Progenitor cell of endocrine pancreas (in vitro differentiated cells): Measurements from ENCODE around the gene STK24. TPM values are rescaled to one million over a fixed set of nuclear protein-coding genes. Genes with fewer than 3 reads are reported as not detected.

ENCODE experiments used
- DNase-seq: peaks from one replicate; pipeline ENCODE4 v3.0.0; 2021; ENCODE audit warnings: low spot score; ENCODE audit not compliant: unreplicated experiment
- H3K27ac Mint-ChIP-seq: 2 replicates; pipeline ENCODE4 v1.8.0; 2021; ENCODE audit warnings: mild to moderate bottlenecking, moderate library complexity, mixed read lengths
- H3K27me3 Mint-ChIP-seq: 2 replicates; pipeline ENCODE4 v1.8.0; 2021; ENCODE audit warnings: mixed read lengths
- H3K36me3 Mint-ChIP-seq: 2 replicates; pipeline ENCODE4 v1.8.0; 2022; ENCODE audit warnings: mixed read lengths; ENCODE audit not compliant: insufficient read depth
- H3K4me1 Mint-ChIP-seq: 2 replicates; pipeline ENCODE4 v1.8.0; 2021; ENCODE audit warnings: low read depth, mixed read lengths
- H3K4me3 Mint-ChIP-seq: 2 replicates; pipeline ENCODE4 v1.8.0; 2021; ENCODE audit warnings: low read depth, mild to moderate bottlenecking, moderate library complexity, mixed read lengths
- H3K9me3 Mint-ChIP-seq: 2 replicates; pipeline ENCODE4 v1.8.0; 2021; ENCODE audit warnings: low read depth, mixed read lengths
- total RNA-seq: library from RNA; stranded (reverse); gene quantifications from 2 replicates; pipeline ENCODE4 v1.2.1, GENCODE V29; 2021
- TF ChIP-seq, protein P1 (sequence below): fragments of 200-600 bp; sonication (generic); IDR thresholded peaks from one replicate; pipeline ENCODE4 v1.5.0; 2021; ENCODE audit warnings: antibody characterized with exemption, mild to moderate bottlenecking; ENCODE audit not compliant: unreplicated experiment

The STK24 gene
- total RNA-seq, 1 donor from 2014 or later, result 113 TPM

- TF ChIP-seq, protein P1, sequence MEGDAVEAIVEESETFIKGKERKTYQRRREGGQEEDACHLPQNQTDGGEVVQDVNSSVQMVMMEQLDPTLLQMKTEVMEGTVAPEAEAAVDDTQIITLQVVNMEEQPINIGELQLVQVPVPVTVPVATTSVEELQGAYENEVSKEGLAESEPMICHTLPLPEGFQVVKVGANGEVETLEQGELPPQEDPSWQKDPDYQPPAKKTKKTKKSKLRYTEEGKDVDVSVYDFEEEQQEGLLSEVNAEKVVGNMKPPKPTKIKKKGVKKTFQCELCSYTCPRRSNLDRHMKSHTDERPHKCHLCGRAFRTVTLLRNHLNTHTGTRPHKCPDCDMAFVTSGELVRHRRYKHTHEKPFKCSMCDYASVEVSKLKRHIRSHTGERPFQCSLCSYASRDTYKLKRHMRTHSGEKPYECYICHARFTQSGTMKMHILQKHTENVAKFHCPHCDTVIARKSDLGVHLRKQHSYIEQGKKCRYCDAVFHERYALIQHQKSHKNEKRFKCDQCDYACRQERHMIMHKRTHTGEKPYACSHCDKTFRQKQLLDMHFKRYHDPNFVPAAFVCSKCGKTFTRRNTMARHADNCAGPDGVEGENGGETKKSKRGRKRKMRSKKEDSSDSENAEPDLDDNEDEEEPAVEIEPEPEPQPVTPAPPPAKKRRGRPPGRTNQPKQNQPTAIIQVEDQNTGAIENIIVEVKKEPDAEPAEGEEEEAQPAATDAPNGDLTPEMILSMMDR, result no peak
These were observed 133.0 kb downstream of the STK24 start for GRCh38 chr13:98443800-98444325.

GRCh38 chr13:98443329-98443728, 133.6 kb downstream of the STK24 start:
- Mint-ChIP-seq H3K9me3 (no peaks in the 10 kb centered on the region), H3K27me3 (no peaks in the 10 kb centered on the region), H3K27ac (peak overlapping the region; percentile 35), H3K4me3 (no peak overlapping the region), H3K4me1 (peaks cover 2% of the 10 kb centered on the region), H3K36me3 (peaks cover 25% of the 10 kb centered on the region)
- no peak for DNase-seq
- TF ChIP-seq, protein P1, result no peak

More at GRCh38 chr13:98443800-98444325, 133.0 kb downstream of the STK24 start:
- peak overlapping the region; percentile 84 for H3K27ac Mint-ChIP-seq
- DNase-seq, result no peak
- peaks cover 2% of the 10 kb centered on the region for H3K4me1 Mint-ChIP-seq
- peaks cover 27% of the 10 kb centered on the region for H3K36me3 Mint-ChIP-seq
- no peak overlapping the region for H3K4me3 Mint-ChIP-seq
- no peaks in the 10 kb centered on the region for H3K9me3 Mint-ChIP-seq
- no peaks in the 10 kb centered on the region for H3K27me3 Mint-ChIP-seq

DNA sequence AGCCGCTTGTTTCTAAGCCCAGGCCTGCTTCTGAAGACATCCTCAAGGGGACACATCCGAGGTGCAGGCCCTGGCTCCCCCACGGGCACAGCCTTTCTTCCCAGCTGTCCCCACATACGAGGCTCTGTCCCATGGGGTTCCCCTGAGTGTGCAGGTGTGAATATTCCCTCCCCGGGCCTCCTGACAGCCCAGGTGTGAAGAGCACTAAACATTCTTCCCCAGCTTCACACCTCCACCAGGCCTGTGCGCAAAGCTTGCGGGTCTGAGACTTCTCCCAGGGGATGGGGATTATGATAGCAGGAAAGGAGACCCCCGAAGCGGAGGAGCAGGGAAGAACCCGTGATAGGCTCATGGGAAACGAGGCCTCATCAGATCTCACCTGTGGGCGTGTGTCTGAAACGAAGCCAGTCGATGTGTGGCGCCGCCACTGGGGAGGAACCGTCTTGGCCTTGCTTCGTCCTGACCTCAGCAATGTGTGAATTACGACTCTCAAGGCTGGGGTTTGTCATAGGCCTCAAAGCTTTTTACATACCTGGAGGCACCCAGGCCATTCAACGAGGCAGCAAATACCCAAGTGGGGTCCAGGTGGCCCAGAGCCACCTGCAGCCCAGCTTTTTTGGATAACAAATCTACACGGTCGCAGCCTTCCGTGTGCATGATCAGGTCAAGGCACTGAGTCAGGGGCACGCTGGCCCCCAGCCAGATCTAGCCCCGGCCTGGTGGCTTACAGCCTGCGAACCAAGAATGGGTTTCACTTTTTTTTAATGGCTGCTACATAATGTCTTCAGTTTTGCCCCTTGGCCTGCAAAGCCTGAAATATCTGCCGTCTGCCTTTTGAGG, 134.3 kb downstream of the STK24 start:
- TF ChIP-seq, protein P1, result no peak
- Mint-ChIP-seq H3K9me3 (no peaks in the 10 kb centered on the region), H3K27me3 (no peaks in the 10 kb centered on the region), H3K4me1 (peaks cover 2% of the 10 kb centered on the region), H3K36me3 (peaks cover 18% of the 10 kb centered on the region), H3K27ac (no peak overlapping the region), H3K4me3 (no peak overlapping the region)
- DNase-seq, result no peak

DNA sequence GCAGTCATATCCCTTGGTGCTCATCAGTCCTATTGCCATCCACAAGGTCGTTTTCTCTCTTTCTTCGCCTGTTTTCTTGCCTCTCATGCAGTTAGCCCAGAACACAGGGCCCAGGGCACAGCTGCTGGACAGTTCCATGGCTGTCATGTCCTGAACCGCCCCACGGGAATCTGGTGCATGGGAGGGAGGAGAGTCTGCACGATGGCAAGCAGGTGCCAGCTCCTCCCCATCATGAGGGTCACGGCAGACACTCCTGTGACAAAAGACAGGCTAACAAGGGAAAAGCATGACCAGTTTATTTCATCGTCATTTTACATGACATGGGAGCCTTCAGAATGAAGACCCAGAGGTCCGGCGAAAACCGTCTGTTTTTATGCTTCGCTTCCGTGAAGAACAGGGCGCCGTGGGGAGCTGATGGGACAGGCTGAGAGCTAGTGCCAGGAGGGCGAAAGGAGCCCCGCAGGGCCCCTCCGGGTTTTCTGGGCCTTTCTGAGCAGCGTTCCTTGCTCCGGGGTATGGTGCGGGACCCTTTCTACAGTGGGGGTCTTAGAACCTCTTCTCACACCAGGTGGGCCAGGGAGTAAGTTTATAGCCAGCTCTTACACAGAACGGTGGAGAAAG, 135.7 kb downstream of the STK24 start:
- DNase-seq, result no peak
- Mint-ChIP-seq H3K27ac (peak overlapping the region; percentile 82), H3K27me3 (no peaks in the 10 kb centered on the region), H3K4me3 (no peak overlapping the region), H3K9me3 (no peaks in the 10 kb centered on the region), H3K4me1 (peaks cover 2% of the 10 kb centered on the region), H3K36me3 (peaks cover 23% of the 10 kb centered on the region)
- TF ChIP-seq, protein P1, result no peak

DNA sequence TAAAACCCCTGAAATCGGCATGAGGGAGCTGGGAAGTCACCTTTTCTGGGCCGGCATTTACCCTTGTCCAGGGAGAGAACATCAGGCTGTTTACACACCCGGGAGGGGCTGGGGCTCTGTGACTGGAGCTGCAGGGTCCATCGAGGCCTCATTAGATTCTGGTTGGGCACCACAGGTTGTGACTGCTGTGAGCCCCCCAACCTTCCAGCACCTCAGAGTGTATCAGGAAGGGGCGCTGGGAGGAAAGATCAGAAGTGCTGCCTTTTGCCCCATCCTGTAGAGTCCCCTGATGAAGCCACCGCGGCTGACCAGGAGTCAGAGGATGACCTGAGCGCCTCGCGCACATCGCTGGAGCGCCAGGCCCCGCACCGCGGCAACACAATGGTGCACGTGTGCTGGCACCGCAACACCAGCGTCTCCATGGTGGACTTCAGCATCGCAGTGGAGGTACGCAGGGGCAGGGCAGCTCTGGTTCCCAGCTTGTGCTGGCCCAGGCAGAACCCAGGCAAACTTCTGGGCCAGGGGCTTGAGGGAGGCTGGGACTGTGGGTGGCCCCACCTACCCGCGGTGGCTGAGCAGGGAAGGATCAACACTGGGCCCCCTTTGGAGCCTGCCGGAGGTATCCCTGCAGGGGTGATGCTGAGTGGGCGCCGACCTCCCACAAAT, 136.4 kb downstream of the STK24 start:
- no peak for DNase-seq
- H3K4me3 Mint-ChIP-seq, result no peak overlapping the region
- H3K36me3 Mint-ChIP-seq, result peaks cover 26% of the 10 kb centered on the region
- H3K27ac Mint-ChIP-seq, result no peak overlapping the region
- H3K4me1 Mint-ChIP-seq, result peaks cover 2% of the 10 kb centered on the region
- H3K27me3 Mint-ChIP-seq, result no peaks in the 10 kb centered on the region
- TF ChIP-seq, protein P1, result no peak
- H3K9me3 Mint-ChIP-seq, result no peaks in the 10 kb centered on the region
